ENCODE results near the gene EFHC1. TPM values are rescaled to one million over a fixed set of nuclear protein-coding genes. Genes with fewer than 3 reads are reported as not detected.
"Not testable (repeated sequence)": the region's sequence is repeated elsewhere in the genome, so short reads cannot be mapped to it uniquely, and the experiment has no call there.

The EFHC1 gene
- total RNA-seq, 4 donors from 2014 or later = 14.0 to 63.0 (median 27.6) TPM

DNA sequence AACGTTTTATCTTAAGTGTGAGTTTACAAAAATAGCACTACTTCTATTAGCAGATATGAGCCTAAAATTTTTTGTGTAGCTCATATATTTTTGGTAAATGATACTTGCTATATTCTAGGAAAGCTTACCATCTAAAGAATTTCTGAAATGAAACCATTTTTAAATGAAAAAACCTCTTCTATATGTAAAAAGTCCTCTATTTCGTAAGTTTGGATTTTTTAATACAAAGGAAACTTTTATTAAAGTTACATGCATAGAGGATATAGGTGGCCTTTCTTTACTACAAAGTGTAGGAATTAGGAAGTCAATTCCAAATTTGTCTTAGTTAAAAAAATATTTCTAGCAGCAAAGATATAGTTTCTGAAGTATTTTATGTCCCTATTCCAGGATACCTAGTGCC, 18.8 kb downstream of the EFHC1 start:
- no peak for DNase-seq (ENCODE audit: low spot score in 2 of 2)
- no peak overlapping the region for H3K27ac ChIP-seq
- no peaks in the 10 kb centered on the region for H3K27me3 ChIP-seq
- TF ChIP-seq, protein P1, sequence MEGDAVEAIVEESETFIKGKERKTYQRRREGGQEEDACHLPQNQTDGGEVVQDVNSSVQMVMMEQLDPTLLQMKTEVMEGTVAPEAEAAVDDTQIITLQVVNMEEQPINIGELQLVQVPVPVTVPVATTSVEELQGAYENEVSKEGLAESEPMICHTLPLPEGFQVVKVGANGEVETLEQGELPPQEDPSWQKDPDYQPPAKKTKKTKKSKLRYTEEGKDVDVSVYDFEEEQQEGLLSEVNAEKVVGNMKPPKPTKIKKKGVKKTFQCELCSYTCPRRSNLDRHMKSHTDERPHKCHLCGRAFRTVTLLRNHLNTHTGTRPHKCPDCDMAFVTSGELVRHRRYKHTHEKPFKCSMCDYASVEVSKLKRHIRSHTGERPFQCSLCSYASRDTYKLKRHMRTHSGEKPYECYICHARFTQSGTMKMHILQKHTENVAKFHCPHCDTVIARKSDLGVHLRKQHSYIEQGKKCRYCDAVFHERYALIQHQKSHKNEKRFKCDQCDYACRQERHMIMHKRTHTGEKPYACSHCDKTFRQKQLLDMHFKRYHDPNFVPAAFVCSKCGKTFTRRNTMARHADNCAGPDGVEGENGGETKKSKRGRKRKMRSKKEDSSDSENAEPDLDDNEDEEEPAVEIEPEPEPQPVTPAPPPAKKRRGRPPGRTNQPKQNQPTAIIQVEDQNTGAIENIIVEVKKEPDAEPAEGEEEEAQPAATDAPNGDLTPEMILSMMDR (IDR thresholded peaks at IDR 0.05) = no peak
- TF ChIP-seq POLR2A (IDR thresholded peaks at IDR 0.05) = no peak
- TF ChIP-seq EP300 (IDR thresholded peaks at IDR 0.05) = no peak
- TF ChIP-seq POLR2AphosphoS5 (IDR thresholded peaks at IDR 0.05) = no peak
- H3K4me1 ChIP-seq = no peaks in the 10 kb centered on the region
- peaks cover 12% of the 10 kb centered on the region for H3K36me3 ChIP-seq
- no peaks in the 10 kb centered on the region for H3K9me3 ChIP-seq
- no peak overlapping the region for H3K4me3 ChIP-seq
- 89% methylated on average over 2 of the region's 2 CpGs for WGBS

DNA sequence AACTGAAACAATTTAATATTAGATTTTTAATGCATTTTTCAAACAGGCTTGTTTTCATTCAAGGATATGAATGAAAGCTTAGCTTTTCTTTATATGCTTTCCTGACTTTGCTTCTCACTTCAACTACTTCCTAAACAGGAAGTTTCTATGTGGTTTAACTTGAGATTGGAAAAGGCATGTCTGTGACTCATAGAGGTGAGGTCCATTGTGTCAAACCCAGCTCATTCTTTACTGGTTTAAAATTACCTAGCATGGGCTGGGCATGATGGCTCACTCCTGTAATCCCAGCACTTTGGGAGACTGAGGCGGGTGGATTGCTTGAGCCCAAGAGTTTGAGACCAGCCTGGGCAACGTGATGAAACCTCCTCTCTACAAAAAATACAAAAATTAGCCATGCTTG, 34.4 kb downstream of the EFHC1 start:
- no peak overlapping the region for H3K27ac ChIP-seq

DNA sequence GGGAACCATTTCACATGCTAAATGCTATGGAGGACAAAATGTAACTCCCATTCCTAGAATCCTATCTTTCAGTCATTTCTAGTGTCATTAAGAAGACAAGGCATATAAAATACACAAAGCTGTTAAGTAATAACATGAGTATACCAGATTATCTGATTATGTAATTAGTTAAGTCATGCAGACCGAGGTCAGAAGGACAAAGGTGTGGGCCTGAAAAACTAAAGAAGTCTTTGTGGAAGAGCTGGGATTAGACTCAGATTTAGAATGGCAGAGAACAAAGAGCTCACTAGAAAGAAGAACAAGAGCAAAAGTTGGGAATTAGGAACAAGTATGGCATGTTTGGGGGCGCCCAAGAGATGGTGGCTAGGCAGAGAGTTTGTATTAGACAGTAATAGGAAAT, 37.0 kb downstream of the EFHC1 start:
- no peak for DNase-seq (ENCODE audit: low spot score in 2 of 2)
- Histone ChIP-seq H3K27me3 (no peaks in the 10 kb centered on the region), H3K36me3 (no peaks in the 10 kb centered on the region), H3K4me3 (no peak overlapping the region), H3K9me3 (no peaks in the 10 kb centered on the region), H3K4me1 (no peaks in the 10 kb centered on the region), H3K27ac (no peak overlapping the region)
- TF ChIP-seq POLR2AphosphoS5 (IDR thresholded peaks at IDR 0.05) (no peak), POLR2A (IDR thresholded peaks at IDR 0.05) (no peak), EP300 (IDR thresholded peaks at IDR 0.05) (no peak)
- TF ChIP-seq, protein P1 (IDR thresholded peaks at IDR 0.05) = no peak
- 92% methylated on average over 2 of the region's 2 CpGs for WGBS

More for the DNA sequence above, 34.4 kb downstream of the EFHC1 start:
- Histone ChIP-seq H3K4me1 (no peaks in the 10 kb centered on the region), H3K27me3 (no peaks in the 10 kb centered on the region), H3K4me3 (no peak overlapping the region), H3K9me3 (peaks cover 6% of the 10 kb centered on the region), H3K36me3 (no peaks in the 10 kb centered on the region)
- no peak for DNase-seq (ENCODE audit: low spot score in 2 of 2)
- WGBS = 100% methylated on average over 2 of the region's 2 CpGs
- TF ChIP-seq POLR2A (IDR thresholded peaks at IDR 0.05) (no peak), POLR2AphosphoS5 (IDR thresholded peaks at IDR 0.05) (no peak), EP300 (IDR thresholded peaks at IDR 0.05) (no peak)
- TF ChIP-seq, protein P1 (IDR thresholded peaks at IDR 0.05) = no peak

DNA sequence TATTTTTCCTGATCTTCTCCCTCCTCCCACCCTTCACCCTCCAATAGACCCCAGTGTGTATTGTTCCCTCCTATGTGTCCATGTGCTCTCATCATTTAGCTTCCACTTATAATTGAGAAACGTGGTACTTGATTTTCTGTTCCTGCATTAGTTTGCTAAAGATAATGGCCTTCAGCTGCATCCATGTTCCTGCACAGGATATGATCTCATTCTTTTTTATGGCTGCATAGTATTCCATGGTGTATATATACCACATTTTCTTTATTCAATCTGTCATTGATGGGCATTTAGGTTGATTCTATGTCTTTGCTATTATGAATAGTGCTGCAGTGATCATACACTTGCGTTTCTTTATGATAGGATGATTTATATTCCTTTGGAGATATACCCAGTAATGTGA, 41.1 kb downstream of the EFHC1 start:
- H3K9me3 ChIP-seq; H3K27me3 ChIP-seq; H3K4me1 ChIP-seq; H3K4me3 ChIP-seq; DNase-seq (ENCODE audit: low spot score in 2 of 2); H3K36me3 ChIP-seq; H3K27ac ChIP-seq: not testable (repeated sequence)
- 94% methylated on average over 2 of the region's 2 CpGs for WGBS

DNA sequence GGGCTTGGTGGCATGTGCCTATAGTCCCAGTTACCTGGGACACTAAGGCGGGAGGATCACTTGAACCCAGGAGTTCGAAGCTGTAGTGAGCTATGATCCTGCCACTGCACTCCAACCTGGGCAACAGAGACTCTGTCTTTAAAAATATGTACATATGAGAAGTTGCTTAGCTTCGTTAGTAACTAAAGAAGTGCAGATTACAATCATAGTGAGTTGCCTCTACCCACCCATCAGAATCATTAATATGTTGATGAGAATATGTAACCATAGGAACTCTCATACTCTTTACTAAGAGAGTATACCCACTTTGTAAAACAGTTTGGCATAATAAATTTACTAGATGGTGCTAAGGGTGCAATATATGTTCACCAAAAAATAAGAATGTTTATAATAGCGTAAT, 54.0 kb downstream of the EFHC1 start:
- WGBS = 96% methylated on average over 4 of the region's 4 CpGs
- Histone ChIP-seq H3K36me3 (no peaks in the 10 kb centered on the region), H3K4me3 (no peak overlapping the region), H3K27ac (no peak overlapping the region), H3K4me1 (no peaks in the 10 kb centered on the region), H3K27me3 (no peaks in the 10 kb centered on the region), H3K9me3 (no peaks in the 10 kb centered on the region)
- TF ChIP-seq EP300 (IDR thresholded peaks at IDR 0.05) = no peak
- TF ChIP-seq POLR2AphosphoS5 (IDR thresholded peaks at IDR 0.05) = no peak
- TF ChIP-seq, protein P1 (IDR thresholded peaks at IDR 0.05) = no peak
- TF ChIP-seq POLR2A (IDR thresholded peaks at IDR 0.05) = no peak
- no peak for DNase-seq (ENCODE audit: low spot score in 2 of 2)

DNA sequence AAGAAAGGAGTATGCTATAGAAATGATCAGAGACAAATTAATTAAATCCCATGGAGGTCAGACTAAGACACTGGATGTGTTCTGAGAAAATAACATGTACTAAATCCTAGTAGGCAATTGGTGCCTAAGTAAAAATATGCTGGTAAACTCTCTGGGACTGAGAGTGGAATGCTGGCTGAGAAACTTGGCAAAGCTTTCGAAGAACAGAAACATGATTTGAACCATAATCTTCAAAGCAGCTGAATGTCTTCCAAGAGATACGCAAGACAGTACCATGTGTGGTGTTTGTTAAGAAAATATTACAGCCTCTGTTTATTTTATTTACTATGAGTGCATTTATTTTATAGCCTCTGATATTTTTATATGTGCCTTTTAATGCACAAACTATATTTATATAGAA, 55.2 kb downstream of the EFHC1 start:
- no peaks in the 10 kb centered on the region for H3K36me3 ChIP-seq
- TF ChIP-seq POLR2AphosphoS5 (IDR thresholded peaks at IDR 0.05) (no peak), EP300 (IDR thresholded peaks at IDR 0.05) (no peak), POLR2A (IDR thresholded peaks at IDR 0.05) (no peak)
- TF ChIP-seq, protein P1 (IDR thresholded peaks at IDR 0.05) = no peak

More for the DNA sequence above, 55.2 kb downstream of the EFHC1 start:
- Histone ChIP-seq H3K27me3 (no peaks in the 10 kb centered on the region), H3K4me3 (no peak overlapping the region), H3K9me3 (no peaks in the 10 kb centered on the region), H3K4me1 (no peaks in the 10 kb centered on the region), H3K27ac (no peak overlapping the region)
- no peak for DNase-seq (ENCODE audit: low spot score in 2 of 2)
- WGBS = 48% methylated on average over 2 of the region's 2 CpGs
